Measurements from ENCODE around the gene ZC3HAV1L. TPM values are rescaled to one million over a fixed set of nuclear protein-coding genes. Genes with fewer than 3 reads are reported as not detected.

ZC3HAV1L gene
- total RNA-seq, 1 experiment from 2014 or later = 11.8 TPM

DNA sequence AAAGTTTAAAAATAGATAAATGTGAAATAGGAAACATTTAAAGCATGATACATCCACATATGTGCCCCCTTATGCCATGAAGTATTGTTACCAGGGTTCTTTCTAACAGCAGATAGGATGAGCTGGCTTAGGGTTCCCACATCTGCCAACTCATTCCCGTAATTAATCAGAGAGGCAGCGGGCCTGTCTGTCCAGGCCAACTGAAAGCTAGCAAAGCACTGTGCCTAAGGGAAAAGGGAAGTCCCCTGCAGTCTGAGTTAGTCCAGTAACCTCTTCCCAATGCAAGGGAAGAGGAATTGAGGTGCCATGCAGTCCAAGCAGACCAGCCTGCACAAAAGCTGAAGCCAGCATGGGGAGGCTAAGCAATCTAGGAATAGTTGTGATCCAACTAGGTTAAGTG lies 18.3 kb upstream of the ZC3HAV1L start:
- no peaks in the 10 kb centered on the region for H4K20me1 ChIP-seq (ENCODE audit: insufficient read depth)
- H3K4me3 ChIP-seq (replicated peaks in 1 of 2; ENCODE audit: low read depth in 1 of 2, low read length in 2 of 2) = no peak overlapping the region
- intact Hi-C loops (cut with micrococcal nuclease) = no loop called here
- H3K4me2 ChIP-seq (ENCODE audit: low read length) = no peak overlapping the region
- TF ChIP-seq FOSL1 (IDR thresholded peaks at IDR 0.05; ENCODE audit: low read depth) = no peak
- TF ChIP-seq EZH2 (IDR thresholded peaks at IDR 0.05) = no peak
- no peak for TF ChIP-seq EZH2phosphoT487 (IDR thresholded peaks at IDR 0.05; ENCODE audit: borderline replicate concordance)
- TF ChIP-seq, protein P1, sequence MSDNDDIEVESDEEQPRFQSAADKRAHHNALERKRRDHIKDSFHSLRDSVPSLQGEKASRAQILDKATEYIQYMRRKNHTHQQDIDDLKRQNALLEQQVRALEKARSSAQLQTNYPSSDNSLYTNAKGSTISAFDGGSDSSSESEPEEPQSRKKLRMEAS (IDR thresholded peaks at IDR 0.05) = no peak
- TF ChIP-seq CEBPB (IDR thresholded peaks at IDR 0.05; ENCODE audit: low read depth) = no peak
- no peak for TF ChIP-seq SRF (IDR thresholded peaks at IDR 0.05; ENCODE audit: low read depth)
- ChIA-PET POLR2A (no interaction called here), CTCF (no interaction called here), RAD21 (ENCODE audit: low non-redundant PET in 1 of 2, low total read pairs in 2 of 2, uncharacterized antibody in 2 of 2, unreplicated experiment in 2 of 2) (no interaction called here)
- no peak overlapping the region for H2AFZ ChIP-seq (ENCODE audit: low read depth, low read length, poor library complexity, severe bottlenecking)
- ATAC-seq = no peak
- H3K9me3 ChIP-seq (ENCODE audit: control insufficient read depth in 1 of 2, insufficient read depth in 1 of 2, low read depth in 1 of 2, low read length in 2 of 2) = no peaks in the 10 kb centered on the region
- H3K27me3 ChIP-seq (ENCODE audit: insufficient read depth, low read length) = no peaks in the 10 kb centered on the region
- H3K9me2 ChIP-seq (ENCODE audit: insufficient read depth) = no peaks in the 10 kb centered on the region
- H3K36me3 ChIP-seq (ENCODE audit: control insufficient read depth in 1 of 2, insufficient read depth in 2 of 2, low read length in 2 of 2) = peaks cover 3 to 25% of the 10 kb centered on the region in 2 experiments
- no peaks in the 10 kb centered on the region for H3K79me2 ChIP-seq (ENCODE audit: insufficient read depth, low read length)
- no peak overlapping the region for H3K27ac ChIP-seq (ENCODE audit: low read depth, low read length)
- H3K9ac ChIP-seq (ENCODE audit: low read length) = no peak overlapping the region
- no TSS peak for BruUV-seq (replicated peaks)
- no peaks in the 10 kb centered on the region for H3K4me1 ChIP-seq (ENCODE audit: control insufficient read depth in 1 of 2, insufficient read depth in 2 of 2, low read length in 2 of 2)
- DNase-seq (ENCODE audit: low read depth, low spot score) = no peak

DNA sequence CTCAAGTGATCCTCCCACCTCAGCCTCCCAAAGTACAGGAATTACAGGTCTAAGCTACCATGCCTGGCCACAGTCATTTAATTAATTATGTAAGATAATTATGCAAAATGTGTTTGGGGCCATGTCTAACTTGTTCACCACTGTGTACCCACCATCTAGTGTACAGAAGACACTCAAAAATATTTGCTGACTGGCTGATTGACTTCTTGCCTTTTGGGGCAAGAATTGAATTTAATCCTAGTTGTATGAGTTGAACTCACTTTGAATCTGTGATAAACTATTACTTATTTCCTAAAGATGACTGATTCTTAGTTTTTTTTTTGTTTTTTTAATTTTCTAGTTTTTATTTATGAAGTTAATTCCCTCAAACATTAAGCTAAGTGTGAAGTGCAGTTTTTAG lies 15.8 kb upstream of the ZC3HAV1L start:
- Histone ChIP-seq H3K9me3 (ENCODE audit: control insufficient read depth in 1 of 2, insufficient read depth in 1 of 2, low read depth in 1 of 2, low read length in 2 of 2) (no peaks in the 10 kb centered on the region), H3K4me1 (ENCODE audit: control insufficient read depth in 1 of 2, insufficient read depth in 2 of 2, low read length in 2 of 2) (no peaks in the 10 kb centered on the region), H4K20me1 (ENCODE audit: insufficient read depth) (no peaks in the 10 kb centered on the region), H3K27ac (ENCODE audit: low read depth, low read length) (no peak overlapping the region), H3K9ac (ENCODE audit: low read length) (no peak overlapping the region), H3K27me3 (ENCODE audit: insufficient read depth, low read length) (no peaks in the 10 kb centered on the region), H3K9me2 (ENCODE audit: insufficient read depth) (no peaks in the 10 kb centered on the region), H2AFZ (ENCODE audit: low read depth, low read length, poor library complexity, severe bottlenecking) (no peak overlapping the region), H3K4me2 (ENCODE audit: low read length) (no peak overlapping the region), H3K36me3 (ENCODE audit: control insufficient read depth in 1 of 2, insufficient read depth in 2 of 2, low read length in 2 of 2) (peaks cover 10 to 30% of the 10 kb centered on the region in 2 experiments), H3K79me2 (ENCODE audit: insufficient read depth, low read length) (no peaks in the 10 kb centered on the region), H3K4me3 (replicated peaks in 1 of 2; ENCODE audit: low read depth in 1 of 2, low read length in 2 of 2) (no peak overlapping the region)
- POLR2A ChIA-PET = no interaction called here
- RAD21 ChIA-PET (ENCODE audit: low non-redundant PET in 1 of 2, low total read pairs in 2 of 2, uncharacterized antibody in 2 of 2, unreplicated experiment in 2 of 2) = no interaction called here
- intact Hi-C loops (cut with micrococcal nuclease) = no loop called here
- DNase-seq (ENCODE audit: low read depth, low spot score) (no peak), ATAC-seq (no peak)
- no TSS peak for BruUV-seq (replicated peaks)
- CTCF ChIA-PET = no interaction called here
- TF ChIP-seq CEBPB (IDR thresholded peaks at IDR 0.05; ENCODE audit: low read depth) (no peak), POLR2AphosphoS5 (IDR thresholded peaks at IDR 0.05; ENCODE audit: low read depth, low read length) (no peak), ZNF274 (IDR thresholded peaks at IDR 0.05; ENCODE audit: low read depth, low read length) (no peak)
